ENCODE results near the gene RHOH.

- TF ChIP-seq CTCF (conservative IDR thresholded peaks at IDR 0.05; ENCODE audit: low read depth, low read length) (no peak), EZH2 (IDR thresholded peaks at IDR 0.05; ENCODE audit: borderline replicate concordance, low read depth, low read length, poor library complexity, severe bottlenecking) (no peak)
Measured at GRCh38 chr4:40150932-40151331, 45.9 kb upstream of the RHOH start.

Data from A673 (cell line).